GM20000 (cell line): Measurements from ENCODE around the gene TSPAN13.

Experiments
- DNase-seq: peaks from one replicate; pipeline ENCODE4 v3.0.0; 2012; ENCODE audit warnings: low spot score
- TF ChIP-seq, protein P1 (sequence below): IDR thresholded peaks from 2 replicates; pipeline ENCODE4 v1.5.1; 2012; ENCODE audit warnings: mild to moderate bottlenecking, control low read depth; ENCODE audit errors: extremely low read depth, missing control alignments

Gene TSPAN13

GRCh38 chr7:16753102-16753931, at the start of gene TSPAN13:
Gene TSPAN13 (plus strand): TSS chr7:16753755. CDS start chr7:16753968, 213 bp downstream.
- DNase-seq = peak; percentile 56
- TF ChIP-seq, protein P1, sequence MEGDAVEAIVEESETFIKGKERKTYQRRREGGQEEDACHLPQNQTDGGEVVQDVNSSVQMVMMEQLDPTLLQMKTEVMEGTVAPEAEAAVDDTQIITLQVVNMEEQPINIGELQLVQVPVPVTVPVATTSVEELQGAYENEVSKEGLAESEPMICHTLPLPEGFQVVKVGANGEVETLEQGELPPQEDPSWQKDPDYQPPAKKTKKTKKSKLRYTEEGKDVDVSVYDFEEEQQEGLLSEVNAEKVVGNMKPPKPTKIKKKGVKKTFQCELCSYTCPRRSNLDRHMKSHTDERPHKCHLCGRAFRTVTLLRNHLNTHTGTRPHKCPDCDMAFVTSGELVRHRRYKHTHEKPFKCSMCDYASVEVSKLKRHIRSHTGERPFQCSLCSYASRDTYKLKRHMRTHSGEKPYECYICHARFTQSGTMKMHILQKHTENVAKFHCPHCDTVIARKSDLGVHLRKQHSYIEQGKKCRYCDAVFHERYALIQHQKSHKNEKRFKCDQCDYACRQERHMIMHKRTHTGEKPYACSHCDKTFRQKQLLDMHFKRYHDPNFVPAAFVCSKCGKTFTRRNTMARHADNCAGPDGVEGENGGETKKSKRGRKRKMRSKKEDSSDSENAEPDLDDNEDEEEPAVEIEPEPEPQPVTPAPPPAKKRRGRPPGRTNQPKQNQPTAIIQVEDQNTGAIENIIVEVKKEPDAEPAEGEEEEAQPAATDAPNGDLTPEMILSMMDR = no peak

- no peak for DNase-seq
- TF ChIP-seq, protein P1 = no peak
These were observed 45.0 kb upstream of the TSPAN13 start for GRCh38 chr7:16708511-16708910.

DNA sequence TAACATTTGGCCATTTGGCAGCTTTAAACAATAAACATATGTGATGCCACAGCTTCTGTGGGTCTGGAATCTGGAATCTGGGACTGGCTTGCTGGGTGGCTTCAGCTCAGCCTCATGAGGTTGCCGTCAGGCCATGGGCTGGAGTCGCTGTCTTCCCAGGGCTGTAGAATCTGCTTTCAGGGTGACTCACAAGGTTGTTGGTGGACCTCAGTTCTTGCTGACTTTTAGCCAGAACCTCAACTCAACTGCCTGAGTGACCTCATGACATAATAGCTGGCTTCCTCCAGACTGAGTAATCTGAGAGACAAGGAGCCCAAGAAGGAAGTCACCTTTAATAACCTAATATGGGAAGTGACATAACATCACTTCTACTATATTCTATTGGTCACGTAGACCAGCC, 44.6 kb upstream of the TSPAN13 start:
- TF ChIP-seq, protein P1 = no peak
- no peak for DNase-seq

- TF ChIP-seq, protein P1 = no peak
- DNase-seq = no peak
These were observed 42.9 kb upstream of the TSPAN13 start for GRCh38 chr7:16710651-16711050.

DNA sequence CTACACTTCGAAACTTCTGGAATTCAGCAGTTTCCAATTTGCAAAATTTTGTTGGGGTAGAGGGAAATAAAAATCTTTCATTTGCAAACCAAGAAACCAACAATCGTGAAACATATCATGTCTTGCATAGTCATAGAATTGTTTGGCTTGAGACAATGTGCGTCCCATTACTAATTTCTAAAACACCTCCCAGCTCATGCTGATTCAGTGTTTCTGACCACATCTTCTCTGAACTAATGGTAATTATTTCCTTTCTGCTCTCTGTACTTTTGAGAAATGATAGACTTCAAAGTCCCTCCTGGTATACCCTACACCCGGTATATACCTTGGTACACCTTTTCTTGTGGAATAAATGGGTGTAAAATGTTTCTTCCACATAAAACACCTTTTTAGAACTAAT, 41.8 kb upstream of the TSPAN13 start:
- TF ChIP-seq, protein P1 = no peak

DNA sequence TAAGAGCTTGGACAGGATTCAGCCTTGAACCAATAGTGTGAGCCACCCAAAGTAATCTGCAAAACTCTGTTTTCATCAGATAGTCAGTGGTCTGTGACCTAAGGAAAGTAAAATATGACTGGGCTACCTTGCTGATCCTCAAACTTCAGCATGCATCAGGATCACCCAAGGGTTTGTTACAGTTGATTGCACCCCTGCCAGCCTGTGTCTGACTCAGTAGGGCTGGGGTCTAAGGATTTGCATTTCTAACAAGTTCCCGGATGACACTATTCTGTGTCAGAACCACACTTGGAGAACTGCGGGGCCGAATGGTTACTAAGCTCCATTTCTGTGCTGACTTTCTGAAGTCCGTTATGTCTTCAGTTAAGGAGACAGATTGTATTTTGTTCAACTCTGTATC, 40.6 kb upstream of the TSPAN13 start:
- DNase-seq = no peak
- TF ChIP-seq, protein P1 = no peak

More for the DNA sequence above, 41.8 kb upstream of the TSPAN13 start:
- DNase-seq = no peak

GRCh38 chr7:16715928-16716327, 37.6 kb upstream of the TSPAN13 start:
- DNase-seq = no peak
- TF ChIP-seq, protein P1 = no peak
